Endothelial cell (in vitro differentiated cells): ENCODE results near the gene OMD. TPM values are rescaled to one million over a fixed set of nuclear protein-coding genes. Genes with fewer than 3 reads are reported as not detected.

Source experiments
- DNase-seq: peaks from one replicate; pipeline ENCODE4 v3.0.0; 2021; ENCODE audit warnings: low spot score
- H3K27ac Mint-ChIP-seq: one replicate; pipeline ENCODE4 v1.8.0; 2021; ENCODE audit warnings: mixed read lengths, inconsistent platforms; ENCODE audit not compliant: unreplicated experiment
- H3K27me3 Mint-ChIP-seq: one replicate; pipeline ENCODE4 v1.8.0; 2021; ENCODE audit warnings: mild to moderate bottlenecking, moderate library complexity, mixed read lengths, inconsistent platforms; ENCODE audit not compliant: unreplicated experiment
- H3K36me3 Mint-ChIP-seq: one replicate; pipeline ENCODE4 v1.8.0; 2021; ENCODE audit warnings: mild to moderate bottlenecking, low read depth, mixed read lengths, inconsistent platforms; ENCODE audit not compliant: unreplicated experiment
- H3K4me1 Mint-ChIP-seq: one replicate; pipeline ENCODE4 v1.8.0; 2021; ENCODE audit warnings: mild to moderate bottlenecking, mixed read lengths, inconsistent platforms; ENCODE audit not compliant: unreplicated experiment
- H3K4me3 Mint-ChIP-seq: one replicate; pipeline ENCODE4 v1.8.0; 2021; ENCODE audit warnings: mild to moderate bottlenecking, mixed read lengths, inconsistent platforms; ENCODE audit not compliant: unreplicated experiment
- H3K9me3 Mint-ChIP-seq: one replicate; pipeline ENCODE4 v1.8.0; 2021; ENCODE audit warnings: mixed read lengths, inconsistent platforms; ENCODE audit not compliant: unreplicated experiment
- CTCF ChIP-seq: fragments of 200-600 bp; sonication (generic); IDR thresholded peaks from one replicate; pipeline ENCODE4 v1.5.0; 2021; ENCODE audit warnings: antibody characterized with exemption; ENCODE audit not compliant: unreplicated experiment
- total RNA-seq: library from RNA; stranded (reverse); fragmentation: NEBNext Ultra II Directional; extraction: Animal tissue kit (Norgen Biotek cat#: 25700); gene quantifications from one replicate; pipeline ENCODE4 v1.2.1, GENCODE V29; 2021; ENCODE audit not compliant: unreplicated experiment

OMD gene
- total RNA-seq, 1 donor from 2014 or later, result not detected

- Mint-ChIP-seq H3K27me3 (peaks cover 4% of the 10 kb centered on the region), H3K27ac (no peak overlapping the region), H3K9me3 (no peaks in the 10 kb centered on the region), H3K36me3 (no peaks in the 10 kb centered on the region), H3K4me1 (no peaks in the 10 kb centered on the region), H3K4me3 (no peak overlapping the region)
- no peak for TF ChIP-seq CTCF
- DNase-seq, result no peak
Measured at GRCh38 chr9:92392690-92393089, 31.6 kb downstream of the OMD start.

DNA sequence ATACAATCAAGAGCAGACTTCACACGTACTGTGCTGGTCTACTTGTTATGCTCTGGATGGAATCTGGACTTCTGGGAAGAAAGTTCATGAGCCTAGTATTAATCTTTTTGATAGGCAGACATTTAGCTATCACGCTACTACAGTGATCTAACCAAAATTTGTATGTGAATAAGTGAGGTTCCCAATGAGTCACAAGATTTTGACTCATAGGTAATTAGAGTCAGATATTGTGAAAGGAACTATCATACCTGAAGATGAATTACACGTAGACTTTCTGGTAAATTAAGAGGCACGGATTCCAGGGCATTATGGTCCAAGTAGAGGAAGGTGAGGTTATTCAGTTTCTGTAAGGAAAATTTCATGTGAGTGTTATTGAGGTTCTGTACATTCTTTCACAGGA is 38.3 kb downstream of the OMD start:
- H3K4me1 Mint-ChIP-seq, result no peaks in the 10 kb centered on the region
- no peak for DNase-seq
- H3K27me3 Mint-ChIP-seq, result no peaks in the 10 kb centered on the region
- H3K27ac Mint-ChIP-seq, result no peak overlapping the region
- no peaks in the 10 kb centered on the region for H3K9me3 Mint-ChIP-seq
- H3K4me3 Mint-ChIP-seq, result no peak overlapping the region
- no peak for TF ChIP-seq CTCF
- no peaks in the 10 kb centered on the region for H3K36me3 Mint-ChIP-seq

- DNase-seq, result no peak
- TF ChIP-seq CTCF, result no peak
- Mint-ChIP-seq H3K9me3 (no peaks in the 10 kb centered on the region), H3K27ac (no peak overlapping the region), H3K27me3 (no peaks in the 10 kb centered on the region), H3K36me3 (no peaks in the 10 kb centered on the region), H3K4me3 (no peak overlapping the region), H3K4me1 (no peaks in the 10 kb centered on the region)
Measured at GRCh38 chr9:92385477-92385876, 38.8 kb downstream of the OMD start.

- no peak for DNase-seq
- no peak overlapping the region for H3K27ac Mint-ChIP-seq
- TF ChIP-seq CTCF, result no peak
Measured at GRCh38 chr9:92385001-92385400, 39.3 kb downstream of the OMD start.

GRCh38 chr9:92384375-92384774 is 39.9 kb downstream of the OMD start:
- Mint-ChIP-seq H3K4me1 (peaks cover 4% of the 10 kb centered on the region), H3K36me3 (no peaks in the 10 kb centered on the region), H3K27me3 (no peaks in the 10 kb centered on the region), H3K9me3 (no peaks in the 10 kb centered on the region), H3K27ac (no peak overlapping the region), H3K4me3 (no peak overlapping the region)
- no peak for TF ChIP-seq CTCF
- no peak for DNase-seq

More at GRCh38 chr9:92385001-92385400, 39.3 kb downstream of the OMD start:
- Mint-ChIP-seq H3K4me3 (no peak overlapping the region), H3K27me3 (no peaks in the 10 kb centered on the region), H3K36me3 (no peaks in the 10 kb centered on the region), H3K9me3 (no peaks in the 10 kb centered on the region), H3K4me1 (no peaks in the 10 kb centered on the region)
